Gastroesophageal sphincter (tissue), 3 donors: ENCODE data around the gene CENPA.

Source experiments
- CTCF ChIP-seq, 4 experiments: fragments of 200-600 bp in 2 of 4; fragments of 450-650 bp in 2 of 4; sonication (generic) in 1 of 4; IDR thresholded peaks; one replicate each; pipeline ENCODE4 v1.5.1; 2017 to 2019; ENCODE audit warnings: antibody characterized with exemption in 4 of 4, mild to moderate bottlenecking in 2 of 4, moderate library complexity in 2 of 4
- POLR2A ChIP-seq, 2 donors: fragments of 450-650 bp; IDR thresholded peaks; one replicate each; pipeline ENCODE4 v1.6.1; 2017; ENCODE audit warnings: antibody characterized with exemption in 2 of 2, mild to moderate bottlenecking in 2 of 2, moderate library complexity in 1 of 2
- POLR2AphosphoS5 ChIP-seq: sonication (generic); formaldehyde crosslinking; IDR thresholded peaks from one replicate; pipeline ENCODE4 v1.6.1; 2017; ENCODE audit warnings: antibody characterized with exemption

GRCh38 chr2:26767129-26767528, 18.7 kb upstream of the CENPA start:
- TF ChIP-seq POLR2A (IDR thresholded peaks at IDR 0.05) = no peak
- TF ChIP-seq CTCF (IDR thresholded peaks at IDR 0.05) = no peak
- TF ChIP-seq POLR2AphosphoS5 = no peak
